COLO829 (cell line): ENCODE measurements around the gene BTN2A1.

Source experiments
- DNase-seq: peaks from one replicate; pipeline ENCODE4 v3.0.0; 2012; ENCODE audit warnings: low spot score

BTN2A1 gene

DNA sequence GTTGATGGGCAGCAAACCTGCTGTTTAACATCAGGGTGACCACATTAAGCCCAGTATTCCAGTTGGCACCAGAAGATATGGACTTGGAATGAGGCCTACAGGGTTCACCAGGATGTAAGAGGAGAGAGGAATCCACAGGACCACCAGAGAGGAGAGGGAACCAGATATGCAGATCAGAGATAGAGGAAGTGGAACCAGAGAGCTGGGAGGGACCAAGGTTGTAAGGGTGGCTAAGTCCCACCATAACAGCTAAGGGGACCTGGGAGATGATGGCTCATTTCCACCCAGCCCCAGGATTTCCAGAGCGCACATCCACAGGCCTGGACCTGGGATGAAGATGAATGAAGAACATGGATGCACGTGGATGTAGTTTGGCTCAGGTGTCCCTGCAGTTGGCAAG, 11.1 kb downstream of the BTN2A1 start:
- no peak for DNase-seq

DNA sequence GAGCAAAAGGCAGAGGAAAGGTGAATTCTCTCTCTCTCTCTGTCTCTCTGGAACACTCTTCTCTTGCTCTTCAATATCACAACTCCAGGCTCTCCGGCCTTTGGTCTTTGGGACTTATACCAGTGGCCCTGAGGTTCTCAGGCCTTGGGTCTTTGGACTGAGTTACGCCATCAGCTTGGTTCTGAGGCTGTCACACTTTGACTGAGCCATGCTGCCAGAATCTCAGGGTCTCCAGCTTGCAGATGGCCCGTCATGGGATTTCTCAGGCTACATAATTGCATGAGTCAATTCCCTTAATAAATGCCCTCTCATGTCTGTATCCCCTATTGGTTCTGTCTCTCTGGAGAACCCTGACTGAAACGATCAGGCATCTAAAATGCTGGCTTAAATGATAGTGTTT, 12.9 kb downstream of the BTN2A1 start:
- no peak for DNase-seq

DNA sequence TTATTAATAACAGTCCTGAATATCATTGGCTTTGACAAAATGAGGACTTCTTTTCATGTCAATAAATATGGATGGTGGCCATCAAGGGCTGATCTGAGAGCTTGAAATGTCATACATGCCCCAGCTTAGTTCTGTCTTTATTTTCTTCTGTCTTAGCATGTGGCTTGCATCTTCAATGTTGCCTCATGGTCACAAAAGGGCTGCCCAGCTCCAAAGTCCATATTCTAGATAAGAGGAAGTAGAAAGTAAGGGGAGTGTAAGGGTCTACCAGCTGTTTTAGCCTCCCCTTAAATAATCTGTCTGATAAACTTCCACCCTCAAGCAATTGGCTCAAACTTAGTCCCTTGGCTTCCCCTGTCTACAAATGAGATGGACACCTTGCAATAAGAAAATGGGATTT, 14.2 kb downstream of the BTN2A1 start:
- DNase-seq = no peak

DNA sequence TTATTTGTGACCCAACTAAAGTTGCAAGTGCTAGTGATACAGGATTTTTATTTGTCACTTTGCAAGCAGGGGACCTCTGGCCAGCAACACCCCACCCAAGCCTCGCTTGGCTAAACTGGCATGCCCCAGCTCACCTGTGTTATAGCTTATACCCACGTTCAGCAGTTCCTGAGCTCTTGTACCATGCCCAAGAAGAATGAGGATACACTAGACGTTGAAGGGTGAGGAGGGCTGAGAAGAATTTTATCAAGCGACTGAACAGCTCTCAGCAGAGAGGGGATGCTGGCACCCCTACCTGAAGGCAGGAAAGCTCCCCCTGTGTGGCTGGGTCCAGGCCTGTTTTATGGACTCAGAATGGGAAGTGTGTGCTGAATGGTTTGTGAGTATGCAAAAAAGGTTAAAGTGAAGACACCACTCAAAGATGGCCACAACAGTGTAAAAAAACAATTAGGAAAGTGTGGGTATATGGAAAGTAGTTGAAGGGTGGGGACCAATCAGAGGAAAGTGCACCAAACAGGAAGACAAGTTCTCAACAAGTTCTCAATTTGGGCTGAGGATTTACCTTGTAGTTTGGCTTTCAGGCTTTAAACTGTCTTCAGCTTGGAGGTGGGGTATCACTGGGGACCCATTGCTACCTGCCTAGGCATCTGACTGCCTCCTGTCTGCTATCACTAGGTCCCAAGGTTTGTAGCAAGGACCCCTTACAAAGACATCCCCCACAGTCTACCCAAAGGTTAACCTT, 15.0 kb downstream of the BTN2A1 start:
- DNase-seq = no peak

DNA sequence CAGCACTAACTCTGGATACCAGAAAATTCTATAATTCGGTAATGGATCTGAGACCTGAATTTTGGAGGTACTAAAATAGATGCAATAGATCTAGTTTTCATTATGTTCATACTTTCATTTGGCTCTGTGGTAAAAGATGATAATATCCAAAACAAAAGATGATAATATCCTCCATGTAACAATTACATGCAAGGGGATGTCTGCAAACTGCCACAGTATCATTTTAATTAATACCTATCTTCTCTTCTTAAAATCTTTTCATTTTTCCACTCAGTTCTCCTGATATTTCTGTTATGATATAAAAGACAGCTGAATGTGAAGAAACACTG, 15.6 kb downstream of the BTN2A1 start:
- DNase-seq = no peak

DNA sequence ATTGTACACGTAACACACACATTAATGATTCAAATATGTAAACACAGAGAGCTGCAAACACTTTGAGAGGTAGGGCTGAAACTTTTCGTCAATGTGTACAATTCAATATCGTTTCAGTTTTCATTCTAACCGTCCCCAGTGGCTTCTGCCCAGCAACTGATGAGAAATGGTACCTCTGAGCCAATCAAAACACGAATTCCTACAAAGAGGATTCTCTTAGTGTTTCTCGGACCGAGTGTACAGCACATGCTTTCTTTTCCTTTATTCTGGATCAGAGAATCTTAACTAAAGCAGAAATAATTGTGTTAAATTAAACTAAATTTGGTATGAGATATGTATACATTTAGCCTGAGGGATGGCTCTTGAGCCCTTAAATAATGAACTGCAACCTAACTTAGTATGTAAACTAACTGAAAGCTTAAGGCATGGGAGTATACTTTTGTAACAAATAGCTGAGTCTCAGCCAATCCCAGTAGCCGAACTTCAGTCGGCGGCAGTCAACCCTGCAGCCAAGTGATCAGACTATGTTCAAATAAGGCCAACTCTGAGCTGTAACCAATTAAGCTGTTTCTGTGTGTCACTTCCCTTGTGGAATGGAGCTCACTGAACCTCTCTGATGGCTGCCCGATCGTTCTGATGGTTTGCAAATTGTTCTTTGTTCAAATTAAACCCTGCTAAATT, 16.1 kb downstream of the BTN2A1 start:
- peak; percentile 95 for DNase-seq

DNA sequence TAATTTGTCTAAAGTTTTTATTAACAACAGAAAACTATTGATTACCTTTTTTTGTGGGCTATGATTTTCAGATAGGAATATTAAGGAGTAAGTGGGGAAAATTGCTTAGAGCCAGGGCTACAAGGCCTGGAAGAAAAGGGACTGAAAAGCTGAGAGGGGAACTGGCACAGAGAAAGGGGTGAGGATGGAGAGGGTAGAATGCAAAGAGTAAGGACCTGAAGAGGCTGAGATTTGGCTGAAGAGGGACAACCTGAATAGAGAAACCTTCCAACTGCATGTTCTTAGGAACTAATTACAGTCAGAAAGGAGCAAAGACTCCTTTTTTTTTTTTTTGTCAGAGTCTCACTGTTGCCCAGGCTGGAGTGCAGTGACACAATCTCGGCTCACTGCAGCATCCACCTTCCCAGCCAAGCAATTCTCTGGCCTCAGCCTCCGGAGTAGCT, 16.7 kb downstream of the BTN2A1 start:
- no peak for DNase-seq

DNA sequence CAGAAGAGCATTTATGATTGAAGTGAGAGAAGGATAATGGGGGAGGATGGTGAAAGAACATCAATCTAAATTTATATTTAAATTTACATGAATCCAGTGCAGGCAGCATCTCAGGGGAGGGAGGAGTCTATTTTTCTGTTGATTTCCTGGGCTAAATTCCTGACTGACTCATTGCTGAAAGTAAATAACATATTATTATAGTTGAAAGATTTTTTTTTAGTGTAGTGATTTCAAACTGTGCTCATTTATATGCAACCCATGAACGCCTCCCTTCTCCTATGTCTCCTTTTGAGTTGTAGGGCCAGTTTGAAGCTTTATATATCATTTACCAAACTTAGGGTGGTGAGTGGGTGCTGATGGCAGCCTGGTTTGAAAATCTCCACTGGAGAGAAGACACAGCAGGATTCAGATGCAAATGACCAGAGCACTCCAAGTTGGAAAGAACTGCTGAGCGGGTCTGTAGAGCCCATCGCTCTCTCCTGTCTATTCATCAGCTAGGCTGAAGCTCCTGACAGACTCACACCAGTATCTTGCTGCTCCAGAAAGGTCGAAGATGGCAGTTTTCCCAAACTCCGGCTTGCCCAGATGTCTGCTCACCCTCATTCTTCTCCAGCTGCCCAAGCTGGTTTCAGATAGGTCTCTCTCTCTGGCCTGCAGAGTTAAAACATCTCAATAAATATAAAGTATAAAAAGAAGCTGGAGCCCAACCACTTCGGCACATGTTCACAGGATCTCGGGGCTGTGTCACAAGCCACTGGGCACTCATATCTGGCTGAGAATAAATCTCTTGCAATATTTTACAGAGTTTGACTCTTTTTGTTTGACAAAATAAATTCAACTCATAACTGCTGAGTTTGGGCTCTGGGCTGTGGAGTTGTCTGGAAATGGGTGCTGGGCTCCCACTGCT, 18.3 kb downstream of the BTN2A1 start:
- no peak for DNase-seq

DNA sequence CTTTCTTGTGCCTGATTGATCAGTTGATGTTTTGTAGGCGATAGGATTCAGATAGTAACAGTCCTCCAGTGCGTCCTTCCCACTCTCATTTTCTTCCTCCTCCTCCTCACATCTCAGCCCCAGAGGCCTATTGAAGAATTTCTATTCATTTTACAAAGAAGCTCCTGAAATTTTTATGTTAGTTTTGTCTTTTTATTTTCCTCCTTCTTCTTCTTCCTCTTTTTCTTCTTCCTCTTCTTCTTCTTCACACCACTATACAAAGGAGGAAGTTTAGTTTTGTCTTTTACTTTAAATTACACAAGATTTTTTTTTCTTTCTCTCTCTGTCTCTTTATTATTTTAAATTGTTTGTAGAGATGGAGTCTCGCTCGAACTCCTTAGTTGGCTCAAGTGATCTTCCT, 19.1 kb downstream of the BTN2A1 start:
- DNase-seq = no peak

DNA sequence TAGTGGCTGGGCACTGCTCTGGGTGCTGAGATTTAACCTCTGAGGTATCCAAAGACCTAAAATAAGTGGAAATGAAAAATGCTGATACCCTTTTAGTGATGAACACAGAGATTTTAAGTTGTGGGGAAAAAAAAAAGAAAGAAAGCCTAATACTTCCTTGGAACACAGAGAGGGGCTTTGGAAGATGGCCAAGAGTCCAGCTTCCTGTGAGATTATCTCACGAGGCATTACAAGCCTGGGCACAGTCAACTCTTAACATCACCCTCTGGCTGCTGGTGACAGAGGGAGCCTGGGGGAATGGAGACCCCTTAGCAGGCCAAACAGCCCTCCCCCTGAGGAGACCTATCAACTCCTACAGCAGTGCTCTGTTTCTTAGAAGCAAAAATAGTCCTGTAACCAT, 19.7 kb downstream of the BTN2A1 start:
- no peak for DNase-seq

DNA sequence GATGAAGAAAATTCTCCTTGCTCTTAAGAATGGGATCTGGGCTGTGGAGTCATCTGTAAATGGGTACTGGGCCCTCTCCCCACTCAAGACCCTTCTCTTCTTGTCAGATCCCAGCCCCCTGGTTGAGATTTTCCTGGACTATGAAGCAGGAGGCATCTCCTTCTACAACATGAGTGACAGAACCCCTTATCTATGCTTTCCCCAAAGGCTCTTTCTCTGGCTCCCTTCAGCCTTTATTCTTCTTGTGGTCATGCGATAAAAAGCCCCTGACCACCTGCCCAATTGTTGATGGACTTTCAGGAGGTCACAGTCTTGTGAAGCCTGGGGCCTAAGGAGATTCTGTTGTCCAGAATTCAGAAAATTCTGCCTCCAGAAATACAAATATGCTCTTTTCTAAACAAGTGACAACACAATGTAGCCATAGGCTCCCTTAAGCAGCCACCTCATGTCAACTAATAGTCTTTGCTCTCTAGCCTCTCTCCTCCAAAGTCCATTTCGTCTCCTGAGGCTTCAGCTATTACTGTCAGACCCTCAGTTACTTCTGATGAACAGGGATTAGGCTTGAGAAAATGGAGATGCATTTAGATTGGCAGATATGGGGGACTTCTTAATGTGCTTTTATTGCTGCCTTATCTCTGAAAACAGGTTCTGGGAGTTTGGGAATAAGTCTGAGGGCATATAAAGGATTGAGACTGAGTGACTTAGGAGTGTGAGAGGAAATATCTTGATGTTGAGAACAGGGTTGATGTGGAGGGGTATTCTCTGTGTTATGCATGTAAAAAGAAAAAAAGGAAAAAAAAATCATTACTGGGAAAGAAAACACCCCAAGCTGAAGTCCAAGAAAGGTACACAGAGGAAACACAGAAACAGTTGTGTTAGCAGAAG, 20.6 kb downstream of the BTN2A1 start:
- no peak for DNase-seq

DNA sequence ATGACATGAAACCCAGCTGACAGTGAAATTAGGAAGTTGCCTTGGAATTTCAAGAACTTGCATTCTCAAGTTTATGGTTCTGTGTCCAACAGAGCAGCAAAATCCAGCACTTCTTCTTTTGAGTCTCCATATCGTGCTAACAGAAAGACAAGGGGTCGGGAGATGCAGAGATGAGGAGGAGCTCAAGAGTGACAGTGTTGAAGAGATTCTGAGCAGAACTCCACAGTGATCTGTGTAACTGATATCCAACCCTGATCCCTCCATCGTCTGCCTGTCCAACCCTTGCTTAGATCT, 21.2 kb downstream of the BTN2A1 start:
- no peak for DNase-seq

DNA sequence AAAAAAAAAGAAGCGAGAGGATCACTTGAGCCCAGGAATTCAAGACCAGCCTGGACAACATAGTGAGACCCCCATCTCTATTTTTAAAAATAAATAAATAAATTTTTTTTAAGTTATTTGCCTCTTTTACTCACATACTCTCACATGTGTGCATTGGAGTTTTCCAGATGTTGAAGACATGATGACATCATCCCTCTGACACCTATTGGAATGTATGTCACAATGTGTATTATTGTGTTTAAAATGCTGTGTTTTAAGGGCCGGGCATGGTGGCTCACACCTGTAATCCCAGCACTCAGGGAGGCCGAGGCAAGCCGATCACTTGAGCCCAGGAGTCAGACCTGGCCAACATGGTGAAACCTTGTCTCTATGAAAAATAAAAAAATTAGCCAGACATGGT, 24.6 kb downstream of the BTN2A1 start:
- DNase-seq = no peak

DNA sequence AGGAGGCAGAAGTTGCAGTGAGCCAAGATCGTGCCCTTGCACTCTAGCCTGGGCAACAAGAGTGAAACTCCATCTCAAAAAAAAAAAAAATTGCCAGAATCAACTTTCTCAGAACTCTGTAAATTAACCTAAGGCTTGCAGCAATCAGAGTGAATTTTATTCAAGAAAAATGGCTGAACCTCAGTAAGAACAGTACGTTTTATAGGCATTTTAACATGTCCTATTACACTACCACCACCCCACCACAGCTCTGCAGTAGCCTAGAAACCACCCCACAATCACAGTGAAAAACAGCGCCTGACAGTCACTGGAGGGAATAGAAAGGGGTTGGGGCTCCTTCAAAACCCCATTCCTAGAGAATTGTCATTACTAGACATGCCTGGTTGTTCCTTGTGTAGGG, 26.0 kb downstream of the BTN2A1 start:
- no peak for DNase-seq

DNA sequence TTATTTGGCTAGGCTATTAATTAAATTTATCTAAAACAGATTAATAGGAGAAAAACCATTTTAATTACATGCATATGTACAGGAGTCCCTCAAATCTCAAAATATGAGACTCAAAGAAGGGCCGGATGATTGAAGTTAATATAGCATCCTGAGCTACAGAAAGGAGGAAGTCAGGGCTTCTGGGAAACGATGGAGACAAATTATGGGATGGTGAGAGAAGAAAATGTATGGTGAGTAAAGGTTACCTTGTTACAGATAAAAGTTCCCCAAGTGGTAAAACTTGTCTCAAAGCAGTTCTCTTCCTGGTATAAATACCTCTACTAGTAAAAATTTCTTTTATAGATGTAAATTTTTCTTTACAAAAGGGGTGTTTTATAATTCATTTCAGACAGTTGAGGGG, 26.4 kb downstream of the BTN2A1 start:
- no peak for DNase-seq

DNA sequence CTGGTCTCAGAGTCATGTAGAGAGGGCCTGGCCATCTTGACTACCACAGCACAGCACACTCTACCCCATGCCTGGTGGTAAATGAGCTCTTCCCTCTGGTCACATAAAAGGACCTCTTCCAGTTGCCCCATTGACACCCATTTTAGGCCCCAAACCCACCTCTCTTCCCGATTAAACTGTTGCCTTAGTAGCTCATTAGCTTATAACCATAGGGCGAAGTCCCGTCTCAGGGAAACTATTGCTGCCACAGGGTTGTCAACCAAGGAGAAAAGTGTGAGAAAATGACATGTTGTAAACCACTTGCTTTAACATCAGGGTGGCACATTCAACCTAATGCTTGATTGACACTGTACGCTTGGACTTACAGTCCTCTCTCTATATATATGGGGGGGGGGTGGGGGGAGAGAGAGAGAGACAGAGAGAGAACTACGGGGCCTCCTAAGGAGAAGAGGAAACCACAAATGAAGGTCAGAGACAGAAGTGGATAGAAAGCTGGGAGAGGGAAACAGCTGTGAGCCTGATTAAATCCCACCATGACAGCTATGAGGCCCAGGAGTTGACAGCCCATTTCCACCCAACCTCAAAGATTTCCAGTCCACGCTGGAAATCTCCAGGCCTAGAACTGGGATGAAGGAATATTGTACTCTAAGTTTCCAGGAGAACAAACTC, 27.5 kb downstream of the BTN2A1 start:
- no peak for DNase-seq

DNA sequence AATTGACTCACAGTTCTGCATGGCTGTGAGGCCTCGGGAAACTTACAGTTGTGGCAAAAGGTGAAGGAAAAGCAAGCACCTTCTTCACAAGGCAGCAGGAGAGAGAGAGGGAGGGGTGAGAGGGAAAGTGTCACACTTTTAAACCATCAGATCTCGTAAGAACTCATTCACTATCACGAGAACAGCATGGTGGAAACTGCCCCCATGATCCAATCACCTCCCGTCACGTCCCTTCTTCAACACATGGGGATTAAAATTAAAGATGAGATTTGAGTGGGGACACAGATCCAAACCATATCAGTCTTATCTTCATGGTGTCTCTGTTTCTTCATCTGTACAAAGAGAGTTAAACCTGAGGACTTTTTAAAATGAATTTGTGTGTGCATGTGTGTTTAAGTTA, 28.6 kb downstream of the BTN2A1 start:
- no peak for DNase-seq

DNA sequence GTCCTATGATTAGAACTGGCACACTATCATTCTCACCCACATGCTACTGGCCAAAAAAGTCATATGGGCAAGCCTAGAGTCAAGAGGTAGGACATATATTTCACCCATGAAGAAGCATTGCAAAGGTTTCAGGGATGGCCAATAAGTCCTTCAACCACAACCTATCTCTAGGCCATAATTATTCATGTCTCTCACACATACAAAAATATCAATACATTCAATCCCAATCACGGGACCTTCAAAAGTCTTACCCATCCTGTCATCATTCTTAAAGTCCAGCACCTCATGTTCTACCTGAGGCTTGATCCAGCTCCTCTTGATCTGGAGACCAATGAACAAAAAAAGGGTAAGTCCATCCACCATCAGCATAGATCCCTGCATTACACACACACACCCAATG, 29.7 kb downstream of the BTN2A1 start:
- DNase-seq = no peak

DNA sequence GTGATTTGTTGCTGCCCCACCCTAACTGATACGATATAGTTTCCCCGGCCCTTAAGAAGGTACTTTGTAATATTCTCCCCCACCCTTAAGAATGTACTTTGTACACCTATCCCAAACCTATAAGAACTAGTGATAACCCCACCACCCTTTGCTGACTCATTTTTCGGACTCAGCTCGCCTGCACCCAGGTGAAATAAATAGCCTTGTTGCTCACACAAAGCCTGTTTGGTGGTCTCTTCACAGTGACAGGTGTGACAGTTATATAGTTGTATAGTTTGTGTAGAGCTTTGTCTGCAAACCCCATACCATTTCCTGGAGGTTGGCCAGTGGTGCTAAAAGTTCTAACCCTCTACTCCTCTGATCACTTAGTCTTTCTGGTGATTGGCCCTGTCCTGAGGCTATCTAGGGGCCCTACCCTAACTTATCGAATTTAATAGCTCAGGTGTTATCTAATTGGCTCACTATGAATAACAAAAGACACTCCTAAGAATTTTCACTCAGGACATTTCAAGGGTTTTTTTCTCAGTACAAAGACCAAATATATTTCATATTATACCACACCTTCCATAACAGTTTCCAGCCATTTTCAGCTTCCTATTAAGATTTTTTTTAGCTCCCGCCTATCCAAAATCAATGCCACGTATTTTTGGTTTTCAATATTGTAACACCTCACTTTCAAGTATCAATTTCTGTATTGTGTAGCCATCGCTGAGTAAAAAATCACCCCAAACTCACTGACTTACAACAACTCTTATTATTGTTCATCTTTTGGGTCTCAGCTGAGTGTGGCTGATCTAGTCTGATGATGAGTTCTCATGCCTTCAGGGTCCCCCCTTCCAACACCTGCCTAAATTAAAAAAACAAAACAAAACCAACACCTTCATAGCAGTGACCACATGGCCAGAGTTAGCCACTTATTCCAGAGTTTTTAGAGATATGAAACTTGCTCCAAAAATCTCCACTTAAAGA, 32.5 kb downstream of the BTN2A1 start:
- DNase-seq = no peak

DNA sequence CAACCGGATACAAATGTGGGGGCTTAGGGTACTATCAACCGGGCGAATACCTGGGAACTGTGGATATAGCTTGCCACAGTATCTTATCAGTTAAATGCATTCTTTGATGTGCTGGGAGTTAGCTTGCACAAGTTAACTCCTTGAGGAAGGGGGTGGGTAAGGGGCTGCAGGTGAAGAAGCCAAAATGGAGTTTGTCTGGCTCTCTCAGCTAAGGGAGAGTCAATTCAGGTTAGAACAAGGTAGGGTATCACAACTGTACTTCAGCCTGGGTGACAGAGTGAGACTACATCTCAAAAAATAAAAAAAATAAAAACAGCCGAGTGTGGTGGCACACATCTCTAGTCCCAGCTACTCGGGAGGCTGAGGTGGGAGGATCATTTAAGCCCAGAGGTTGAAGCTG, 33.8 kb downstream of the BTN2A1 start:
- no peak for DNase-seq
